GM19351 (cell line): ENCODE measurements around the gene FAM156A.
"Not testable (repeated sequence)": the region's sequence is repeated elsewhere in the genome, so short reads cannot be mapped to it uniquely, and the experiment has no call there.

Experiments
- ATAC-seq: cut with Tn5 transposase; IDR thresholded peaks from one replicate; pipeline ENCODE4 v1.9.1; 2021; ENCODE audit warnings: mild to moderate bottlenecking, moderate library complexity; ENCODE audit not compliant: unreplicated experiment

The FAM156A gene

GRCh38 chrX:52907137-52907536 is 51.2 kb downstream of the FAM156A start:
- ATAC-seq = not testable (repeated sequence)

GRCh38 chrX:52906072-52906471 is 52.2 kb downstream of the FAM156A start:
- ATAC-seq = not testable (repeated sequence)

GRCh38 chrX:52905531-52905930 is 52.8 kb downstream of the FAM156A start:
- not testable (repeated sequence) for ATAC-seq
